HG03103 (cell line): ENCODE results near the gene ZNF177.

ENCODE experiments used
- ATAC-seq: cut with Tn5 transposase; IDR thresholded peaks from one replicate; pipeline ENCODE4 v1.9.1; 2021; ENCODE audit warnings: low read depth; ENCODE audit not compliant: unreplicated experiment

ZNF177 gene

DNA sequence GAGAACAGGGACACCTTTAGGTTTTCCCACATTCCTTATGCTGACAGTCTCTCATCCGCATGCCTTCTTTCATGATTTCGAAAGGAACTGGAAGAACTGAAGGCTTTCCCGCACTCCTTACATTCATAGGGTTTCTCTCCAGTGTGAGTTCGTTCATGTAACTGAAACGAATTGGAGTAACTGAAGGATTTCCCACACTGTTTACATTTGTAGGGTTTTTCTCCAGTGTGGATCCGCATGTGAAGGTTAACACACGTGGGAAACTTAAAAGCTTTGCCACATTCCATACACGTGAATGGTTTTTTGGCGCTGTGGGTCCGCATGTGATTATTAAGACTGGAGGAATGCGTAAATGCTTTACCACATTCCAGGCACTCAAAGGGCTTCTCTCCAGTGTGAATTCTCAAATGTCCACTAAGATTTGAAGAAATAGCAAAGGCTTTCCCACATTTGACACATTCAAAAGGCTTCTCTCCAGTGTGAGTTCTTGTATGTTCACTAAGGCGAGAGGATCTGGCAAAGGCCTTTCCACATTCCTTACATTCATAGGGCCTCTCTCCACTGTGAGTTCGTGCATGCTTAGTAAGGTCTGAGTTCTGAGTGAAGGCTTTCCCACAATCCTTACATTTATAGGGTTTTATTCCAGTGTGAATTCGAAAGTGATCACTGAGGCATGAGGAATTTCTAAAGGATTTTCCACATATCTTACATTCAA, 50.6 kb downstream of the ZNF177 start:
- ATAC-seq: no peak

DNA sequence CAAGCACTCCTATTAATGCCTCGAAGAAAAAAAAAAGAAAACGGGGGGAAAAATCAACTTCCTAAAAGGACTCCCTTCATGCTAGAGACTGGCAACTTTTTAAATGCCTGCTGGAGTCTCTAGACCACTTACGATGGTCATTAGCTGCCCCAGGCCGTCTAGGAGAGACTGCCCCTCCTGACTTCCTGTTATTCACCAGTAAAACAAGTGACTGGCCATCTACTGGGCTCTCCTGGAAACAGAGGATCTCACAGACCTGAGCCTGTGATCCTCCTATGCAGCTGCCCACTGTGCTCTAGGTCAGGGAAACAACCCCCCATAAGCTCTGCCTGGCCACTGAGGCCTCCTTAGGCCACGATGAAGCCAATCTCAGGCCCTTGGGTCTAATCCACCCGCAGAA, 65.1 kb downstream of the ZNF177 start:
- ATAC-seq: no peak

DNA sequence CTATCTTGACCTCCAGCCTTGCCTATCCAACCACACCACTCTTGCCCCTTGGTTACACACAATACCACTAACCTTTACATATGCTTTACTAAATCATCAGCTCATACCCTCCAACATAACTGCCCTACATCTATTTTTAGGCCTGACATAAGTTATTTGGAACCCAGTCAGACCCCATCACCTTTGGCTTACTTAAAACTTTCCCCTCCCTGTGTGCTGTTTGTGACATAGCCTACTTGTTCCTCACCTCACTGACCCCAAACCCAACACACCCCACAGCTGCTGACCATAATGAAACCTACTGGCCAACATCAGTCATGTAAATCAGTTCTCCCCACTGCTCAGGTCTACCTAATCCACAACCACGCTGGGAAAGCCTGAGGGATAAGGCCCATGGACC, 67.6 kb downstream of the ZNF177 start:
- no peak for ATAC-seq

DNA sequence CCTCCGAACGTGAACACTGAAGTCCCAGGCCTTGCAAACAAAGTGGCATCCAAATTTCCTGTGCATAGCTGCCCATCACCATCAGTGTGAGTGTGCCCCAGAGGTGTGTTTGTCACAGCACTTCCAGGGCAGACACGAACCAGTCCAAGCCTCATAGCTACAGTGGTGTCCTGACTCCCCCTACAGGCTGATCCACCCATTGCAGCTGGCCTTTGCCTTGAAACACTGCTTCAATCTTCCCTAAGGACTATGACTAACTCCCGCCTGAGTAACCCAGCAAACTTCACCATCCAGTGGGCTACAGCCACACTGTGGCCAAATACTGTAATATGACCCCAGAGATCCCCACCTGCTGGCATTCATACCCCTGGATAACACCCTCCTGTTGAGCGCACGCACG, 68.7 kb downstream of the ZNF177 start:
- no peak for ATAC-seq
